Measurements from ENCODE around the gene NEUROG1.

The NEUROG1 gene

DNA sequence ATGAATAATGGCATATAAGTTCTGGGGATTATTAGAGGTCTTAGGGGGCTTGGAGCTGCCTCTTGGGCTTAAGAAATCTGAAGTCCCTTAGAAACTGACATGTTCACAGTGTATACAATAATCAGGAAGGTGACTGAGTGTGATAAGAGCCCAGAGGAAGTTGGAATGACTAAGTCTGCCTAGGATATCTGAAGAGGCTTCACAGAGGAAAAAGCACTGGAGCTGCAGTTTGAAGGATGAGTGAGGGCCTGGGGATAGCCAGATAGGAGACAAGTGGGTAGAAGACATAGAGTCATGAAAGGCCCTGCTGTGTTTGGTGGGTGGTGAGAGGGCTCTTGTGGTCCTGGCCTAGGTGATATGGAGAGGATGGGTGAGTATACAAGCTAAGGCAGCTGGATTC is 8.8 kb downstream of the NEUROG1 start:
- no peak for DNase-seq (ENCODE audit: low read depth)
- no peak overlapping the region for H3K4me3 ChIP-seq (ENCODE audit: low read length)

DNA sequence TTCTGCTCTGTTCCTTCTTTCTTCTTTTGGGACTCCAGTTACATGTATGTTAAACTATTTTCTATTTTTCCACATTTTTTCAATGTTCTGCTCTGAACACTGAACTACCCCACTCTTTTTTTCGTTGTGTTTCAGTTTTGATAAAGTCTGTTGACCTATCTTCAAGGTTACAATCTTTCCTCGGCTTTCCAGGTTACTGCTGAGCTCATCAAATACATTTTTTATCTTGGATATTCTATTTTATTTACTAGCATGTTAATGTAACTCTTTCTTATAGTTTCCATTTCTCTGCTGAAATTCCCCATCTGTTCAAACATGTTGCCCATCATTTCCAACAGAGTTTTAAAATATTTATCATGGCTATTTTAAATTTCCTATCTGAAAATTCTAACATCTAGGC is 13.8 kb downstream of the NEUROG1 start:
- no peak for DNase-seq (ENCODE audit: low read depth)
- TF ChIP-seq, protein P1, sequence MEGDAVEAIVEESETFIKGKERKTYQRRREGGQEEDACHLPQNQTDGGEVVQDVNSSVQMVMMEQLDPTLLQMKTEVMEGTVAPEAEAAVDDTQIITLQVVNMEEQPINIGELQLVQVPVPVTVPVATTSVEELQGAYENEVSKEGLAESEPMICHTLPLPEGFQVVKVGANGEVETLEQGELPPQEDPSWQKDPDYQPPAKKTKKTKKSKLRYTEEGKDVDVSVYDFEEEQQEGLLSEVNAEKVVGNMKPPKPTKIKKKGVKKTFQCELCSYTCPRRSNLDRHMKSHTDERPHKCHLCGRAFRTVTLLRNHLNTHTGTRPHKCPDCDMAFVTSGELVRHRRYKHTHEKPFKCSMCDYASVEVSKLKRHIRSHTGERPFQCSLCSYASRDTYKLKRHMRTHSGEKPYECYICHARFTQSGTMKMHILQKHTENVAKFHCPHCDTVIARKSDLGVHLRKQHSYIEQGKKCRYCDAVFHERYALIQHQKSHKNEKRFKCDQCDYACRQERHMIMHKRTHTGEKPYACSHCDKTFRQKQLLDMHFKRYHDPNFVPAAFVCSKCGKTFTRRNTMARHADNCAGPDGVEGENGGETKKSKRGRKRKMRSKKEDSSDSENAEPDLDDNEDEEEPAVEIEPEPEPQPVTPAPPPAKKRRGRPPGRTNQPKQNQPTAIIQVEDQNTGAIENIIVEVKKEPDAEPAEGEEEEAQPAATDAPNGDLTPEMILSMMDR (conservative IDR thresholded peaks at IDR 0.05; ENCODE audit: low read length): no peak
- no peak overlapping the region for H3K4me3 ChIP-seq (ENCODE audit: low read length)

More for the DNA sequence above, 8.8 kb downstream of the NEUROG1 start:
- TF ChIP-seq, protein P1 (conservative IDR thresholded peaks at IDR 0.05; ENCODE audit: low read length): no peak

DNA sequence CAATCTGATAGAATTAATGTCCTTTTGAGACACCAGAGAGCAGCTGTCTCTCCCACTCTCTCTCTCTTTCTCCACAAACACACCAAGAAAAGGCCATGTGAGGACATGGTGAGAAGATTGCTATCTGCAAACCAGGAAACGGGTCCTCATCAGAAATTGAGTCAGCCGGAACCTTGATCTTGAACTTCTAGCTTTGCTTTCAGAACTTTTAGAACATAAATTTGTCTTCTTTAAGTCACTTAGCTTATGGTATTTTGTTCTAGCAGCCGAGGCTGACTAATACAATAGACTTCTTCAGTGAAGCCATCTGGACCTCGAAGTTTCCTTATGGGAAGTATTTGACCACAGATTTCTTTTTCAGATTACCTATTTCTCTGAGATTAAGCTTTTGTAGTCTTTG is 18.1 kb downstream of the NEUROG1 start:
- DNase-seq (ENCODE audit: low read depth): no peak
- TF ChIP-seq, protein P1 (conservative IDR thresholded peaks at IDR 0.05; ENCODE audit: low read length): no peak
- H3K4me3 ChIP-seq (ENCODE audit: low read length): no peak overlapping the region

DNA sequence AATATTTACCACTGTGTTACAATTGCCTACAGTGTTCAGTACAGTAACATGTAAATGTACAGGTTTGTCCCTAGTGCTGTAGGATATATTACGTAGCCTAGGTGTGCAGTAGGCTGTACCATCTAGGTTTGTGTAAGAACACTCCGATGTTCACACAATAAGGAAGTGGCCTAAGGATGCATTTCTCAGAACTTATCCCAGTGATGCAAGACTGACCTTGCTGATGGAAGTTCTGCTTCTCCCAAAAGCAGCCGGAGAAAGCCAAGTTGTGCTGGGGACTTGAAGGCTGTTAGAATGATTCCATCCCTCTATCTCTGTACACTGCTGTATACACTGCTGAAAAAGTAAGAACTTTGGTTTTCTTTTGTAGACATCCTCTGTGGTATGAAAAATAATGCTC is 21.6 kb downstream of the NEUROG1 start:
- H3K4me3 ChIP-seq (ENCODE audit: low read length): no peak overlapping the region
- DNase-seq (ENCODE audit: low read depth): no peak
- TF ChIP-seq, protein P1 (conservative IDR thresholded peaks at IDR 0.05; ENCODE audit: low read length): no peak

DNA sequence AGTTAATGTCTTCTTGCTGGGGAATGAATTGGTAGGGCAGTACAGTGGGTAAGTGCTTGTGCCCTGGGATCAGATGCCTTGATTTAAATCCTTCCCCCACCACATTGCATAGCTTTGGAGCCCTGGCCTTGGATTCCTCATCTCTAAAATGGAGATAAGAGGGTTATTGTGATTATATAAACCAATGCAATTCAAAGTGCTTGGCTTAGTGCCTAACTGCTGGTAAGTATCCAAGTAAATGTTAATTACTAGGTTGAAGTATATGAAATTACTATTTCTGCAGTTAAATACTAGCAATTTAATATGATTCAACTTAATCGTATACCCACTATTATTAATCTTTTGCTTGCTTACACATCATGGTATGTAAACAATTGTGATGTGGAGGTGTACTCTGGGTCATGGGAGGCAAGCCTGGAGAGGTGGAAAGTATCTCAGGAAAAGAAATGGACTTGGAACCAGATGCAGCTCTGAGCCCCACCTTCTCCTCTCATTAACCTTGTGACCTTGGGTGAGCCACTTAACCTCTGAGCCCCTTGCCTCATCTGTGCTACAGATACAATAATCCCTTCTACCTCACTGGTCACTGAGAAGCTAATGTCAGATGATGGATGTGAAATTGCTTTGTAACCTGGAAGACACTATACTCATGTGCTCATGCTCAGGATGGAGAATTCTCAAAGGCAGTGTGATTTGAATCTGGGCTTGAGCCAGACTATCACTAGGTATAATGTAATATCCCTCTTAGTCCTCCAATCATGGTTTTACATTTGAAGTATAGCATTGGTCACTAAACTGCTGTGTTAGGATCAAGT is 23.8 kb downstream of the NEUROG1 start:
- DNase-seq (ENCODE audit: low read depth): no peak
- TF ChIP-seq, protein P1 (conservative IDR thresholded peaks at IDR 0.05; ENCODE audit: low read length): no peak
- no peak overlapping the region for H3K4me3 ChIP-seq (ENCODE audit: low read length)

DNA sequence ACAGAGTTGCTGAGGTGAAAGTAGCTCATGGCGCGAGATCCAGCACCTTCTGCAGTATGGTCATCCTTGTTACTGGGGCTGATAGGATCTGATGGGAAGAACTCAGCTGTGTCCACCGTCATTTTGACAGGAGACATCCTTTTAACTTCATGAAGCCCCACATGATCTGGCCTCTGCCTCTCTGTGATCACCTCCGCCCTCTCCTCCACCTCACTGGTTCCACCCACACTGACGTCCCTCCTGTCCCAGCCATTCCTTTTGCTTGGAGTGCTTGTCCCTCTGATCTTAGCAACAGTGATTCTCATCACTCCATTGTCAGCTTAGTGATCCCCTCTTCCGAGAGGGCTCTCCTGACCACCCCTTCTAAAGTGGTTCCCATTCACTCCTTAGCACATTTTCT is 25.8 kb downstream of the NEUROG1 start:
- no peak overlapping the region for H3K4me3 ChIP-seq (ENCODE audit: low read length)
- no peak for DNase-seq (ENCODE audit: low read depth)
- TF ChIP-seq, protein P1 (conservative IDR thresholded peaks at IDR 0.05; ENCODE audit: low read length): no peak

DNA sequence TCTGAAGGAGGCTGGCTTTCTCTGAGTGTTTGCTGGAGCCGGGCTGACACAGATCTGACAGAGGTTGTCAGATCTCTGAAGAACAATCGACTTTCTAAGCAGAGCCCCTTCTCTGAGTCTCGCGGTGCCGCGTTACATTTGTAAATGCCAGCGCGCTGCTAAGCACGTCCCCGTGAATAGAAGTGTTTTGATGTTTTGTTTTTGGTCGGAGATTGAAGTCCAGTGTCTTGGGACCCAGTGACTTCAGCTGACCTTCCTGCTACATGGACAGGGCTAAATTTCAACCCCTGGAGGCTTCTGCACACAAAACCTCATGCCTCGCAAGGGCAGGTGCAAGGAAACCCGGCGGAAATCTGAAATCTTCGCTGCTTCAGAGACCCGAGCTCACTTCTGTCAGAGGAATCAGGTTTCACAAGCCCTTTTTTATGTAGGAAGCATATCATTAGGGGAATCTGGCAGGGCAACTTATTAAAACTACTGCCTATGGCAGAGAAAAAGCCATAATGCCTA is 27.2 kb downstream of the NEUROG1 start:
- no peak for DNase-seq (ENCODE audit: low read depth)
- TF ChIP-seq, protein P1 (conservative IDR thresholded peaks at IDR 0.05; ENCODE audit: low read length): no peak
- H3K4me3 ChIP-seq (ENCODE audit: low read length): no peak overlapping the region
